GM12878 (cell line): ENCODE results near the gene KRTAP4-5. TPM values are rescaled to one million over a fixed set of nuclear protein-coding genes. Genes with fewer than 3 reads are reported as not detected.

Experiments used
- ATAC-seq: fragments of 200-7000 bp; cut with Tn5 transposase; 3 replicates; pipeline ENCODE4 v1.9.1; 2020; ENCODE audit warnings: mild to moderate bottlenecking, moderate library complexity
- BruUV-seq: library from RNA; stranded (reverse); fragments of 400-500 nt; replicated peaks from 2 replicates; lab custom pipeline; 2021; lab: Mats Ljungman, UMichigan
- CTCF ChIA-PET: fragments of 300-600 bp; sonication (Branson Sonifier 250); formaldehyde crosslinking; extraction: SDS; loops from one replicate; lab custom pipeline; 2021; ENCODE audit warnings: inconsistent platforms; lab: Yijun Ruan, JAX
- POLR2A ChIA-PET: fragments of 350-600 bp; formaldehyde crosslinking; extraction: SDS; loops from one replicate; lab custom pipeline; 2021; ENCODE audit warnings: inconsistent platforms; lab: Charles Lee
- RAD21 ChIA-PET: fragments of 300-600 bp; sonication (Branson Sonifier 250); formaldehyde crosslinking; loops from one replicate; lab custom pipeline; 2023; ENCODE audit warnings: antibody characterized with exemption; ENCODE audit not compliant: unreplicated experiment; lab: Charles Lee
- SMC1A ChIA-PET: fragments of 300-600 bp; sonication (Branson Sonifier 250); formaldehyde crosslinking; loops from one replicate; lab custom pipeline; 2023; ENCODE audit not compliant: unreplicated experiment, uncharacterized antibody; lab: Charles Lee
- DNase-seq: peaks from one replicate; pipeline ENCODE4 v3.0.0-alpha.2; 2011; ENCODE audit warnings: low read depth, low spot score
- FAIRE-seq: peaks from 3 replicates; lab custom pipeline; 2011; peaks lifted over from hg19 to GRCh38; lab: Jason Lieb, UNC
- H2AFZ ChIP-seq: 2 replicates; pipeline ENCODE4 v1.6.0; 2011; ENCODE audit warnings: low read depth, low read length, control low read depth; ENCODE audit not compliant: control insufficient read depth
- H3K27ac ChIP-seq: 2 replicates; pipeline ENCODE4 v1.5.1; 2011; ENCODE audit warnings: control low read depth; ENCODE audit not compliant: control insufficient read depth, insufficient read depth
- H3K27me3 ChIP-seq, 2 experiments: replicated peaks in 1 of 2; 2 replicates each; pipeline versions ENCODE4 v1.6.0 to v1.6.1; 2011; ENCODE audit warnings: low read length in 1 of 2; ENCODE audit not compliant: control insufficient read depth in 2 of 2, insufficient read depth in 2 of 2
- H3K36me3 ChIP-seq, 2 experiments: 2 replicates each; pipeline ENCODE4 v1.5.1; 2011; ENCODE audit warnings: low read length in 1 of 2; ENCODE audit not compliant: control insufficient read depth in 2 of 2, insufficient read depth in 2 of 2
- H3K4me1 ChIP-seq: 2 replicates; pipeline ENCODE4 v1.6.1; 2011; ENCODE audit warnings: mild to moderate bottlenecking, low read length, moderate library complexity, mixed read lengths; ENCODE audit not compliant: control insufficient read depth, insufficient read depth
- H3K4me2 ChIP-seq: 2 replicates; pipeline ENCODE4 v1.6.0; 2011; ENCODE audit warnings: control low read depth; ENCODE audit not compliant: control insufficient read depth, insufficient read depth
- H3K4me3 ChIP-seq: fragments of 200-600 bp; sonication (generic); 2 replicates; pipeline ENCODE4 v1.5.1; 2016
- H3K79me2 ChIP-seq: 2 replicates; pipeline ENCODE4 v1.6.0; 2011; ENCODE audit warnings: low read length; ENCODE audit not compliant: control insufficient read depth, insufficient read depth
- H3K9ac ChIP-seq: 2 replicates; pipeline ENCODE4 v1.8.0; 2011; ENCODE audit warnings: low read length, control low read depth, mixed read lengths; ENCODE audit not compliant: control insufficient read depth, insufficient read depth
- H3K9me3 ChIP-seq: replicated peaks from 3 replicates; pipeline ENCODE4 v1.5.1; 2011; ENCODE audit warnings: mild to moderate bottlenecking, low read length; ENCODE audit not compliant: control insufficient read depth, insufficient read depth
- H4K20me1 ChIP-seq: 2 replicates; pipeline ENCODE4 v1.6.0; 2011; ENCODE audit not compliant: control insufficient read depth, insufficient read depth
- E4F1 ChIP-seq: fragments of 450-650 bp; IDR thresholded peaks from 2 replicates; pipeline ENCODE4 v1.6.1; 2018; ENCODE audit warnings: borderline replicate concordance, mild to moderate bottlenecking; ENCODE audit not compliant: partially characterized antibody
- FOS ChIP-seq: IDR thresholded peaks from 3 replicates; pipeline ENCODE4 v1.6.1; 2011; ENCODE audit warnings: borderline replicate concordance; ENCODE audit not compliant: insufficient read length; ENCODE audit errors: extremely low read depth
- HCFC1 ChIP-seq: fragments of 150-350 bp; IDR thresholded peaks from 2 replicates; pipeline ENCODE4 v1.6.1; 2014; ENCODE audit warnings: low read length
- HDGF ChIP-seq: fragments of 450-650 bp; IDR thresholded peaks from 2 replicates; pipeline ENCODE4 v1.6.1; 2016; ENCODE audit warnings: antibody characterized with exemption
- LARP7 ChIP-seq: fragments of 450-650 bp; IDR thresholded peaks from 2 replicates; pipeline ENCODE4 v1.6.1; 2017; ENCODE audit warnings: mild to moderate bottlenecking
- MTA3 ChIP-seq: IDR thresholded peaks from 2 replicates; pipeline ENCODE4 v1.6.1; 2012; ENCODE audit warnings: low read length, inconsistent platforms, borderline replicate concordance
- NKRF ChIP-seq: fragments of 450-650 bp; conservative IDR thresholded peaks from 2 replicates; pipeline ENCODE4 v1.6.1; 2017; ENCODE audit warnings: mild to moderate bottlenecking, moderate library complexity
- RELA ChIP-seq: fragments of 450-650 bp; IDR thresholded peaks from 2 replicates; pipeline ENCODE4 v1.8.0; 2014; ENCODE audit warnings: borderline replicate concordance; ENCODE audit not compliant: partially characterized antibody
- RFX5 ChIP-seq: IDR thresholded peaks from 2 replicates; pipeline ENCODE4 v1.6.1; 2011; ENCODE audit warnings: low read depth, low read length, improper control_type of control experiment
- SREBF1 ChIP-seq: IDR thresholded peaks from 2 replicates; pipeline ENCODE4 v1.6.1; 2012; ENCODE audit warnings: mild to moderate bottlenecking, low read length
- WGBS: methylation state at CpG from one replicate; pipeline ENCODE4 v1.1.6; 2016; ENCODE audit warnings: low lambda C conversion rate; ENCODE audit not compliant: insufficient replicate concordance, insufficient coverage; ENCODE audit errors: missing lambda C conversion rate; 5-methylcytosine and 5-hydroxymethylcytosine counted together
- in situ Hi-C: fragments of 300-500 bp; cut with MboI; formaldehyde crosslinking; loops from 9 replicates; pipeline ENCODE4 v1.14.3; 2018; ENCODE audit warnings: mixed read lengths
- intact Hi-C: fragments of 100-400 bp; cut with micrococcal nuclease; formaldehyde crosslinking; loops from one replicate; pipeline ENCODE4 v1.14.2; 2022; ENCODE audit not compliant: unreplicated experiment
- polyA plus RNA-seq, 11 experiments: library from polyadenylated mRNA; depleted of rRNA in 4 of 11; unstranded in 6 of 11; stranded (reverse) in 5 of 11; fragments of >200 nt; fragmentation: Nextera tagmentation in 4 of 11; fragmentation: Illumina TruSeq in 1 of 11; extraction: Ambion mirVana in 4 of 11; extraction: Trizol in 1 of 11; gene quantifications; 1 replicate in 1 of 11; 2 replicates in 10 of 11; pipeline versions ENCODE4 v1.2.1 to v1.2.3, GENCODE V29; 2011 to 2016; ENCODE audit warnings: inconsistent platforms in 2 of 11, missing spikeins in 2 of 11, low read depth in 1 of 11
- total RNA-seq, 4 experiments: library from RNA; depleted of rRNA in 3 of 4; stranded (reverse); fragments of >200 nt in 3 of 4; fragmentation: Illumina TruSeq in 1 of 4; extraction: Trizol in 1 of 4; gene quantifications; 2 replicates each; pipeline versions ENCODE4 v1.2.1 to v1.2.3, GENCODE V29; 2013 to 2021

The KRTAP4-5 gene
- total and polyA plus RNA-seq, 10 of the 15 experiments (the other 5 are each of a cell fraction or from before 2014, with no cell fraction given) = not detected

- H3K79me2 ChIP-seq = no peaks in the 10 kb centered on the region
- no peak for FAIRE-seq
- H2AFZ ChIP-seq = no peak within 1 kb of the TSS
- ChIA-PET CTCF (no interaction called here), SMC1A (no interaction called here)
- no peaks in the 10 kb centered on the region for H3K36me3 ChIP-seq
- H3K4me2 ChIP-seq = no peak within 1 kb of the TSS
- no peaks in the 10 kb centered on the region for H4K20me1 ChIP-seq
- no peaks in the 10 kb centered on the region for H3K4me1 ChIP-seq
- H3K9ac ChIP-seq = no peak within 1 kb of the TSS
- in situ Hi-C loops = loop anchor here (10.0 kb wide), 1 partner anchor 60 kb away; the partner anchor contains the start of gene KRTAP9-4
- no TSS peak for BruUV-seq
- no peak for TF ChIP-seq HDGF
- TF ChIP-seq, all 136 proteins: peak for 0
- ChIA-PET POLR2A (no interaction called here), RAD21 (no interaction called here)
- no peak within 1 kb of the TSS for H3K27ac ChIP-seq
- WGBS = 12% methylated on average over 6 of the region's 9 CpGs
- intact Hi-C loops = no loop called here
- no peak for DNase-seq
- H3K4me3 ChIP-seq = no peak within 1 kb of the TSS
- no peaks in the 10 kb centered on the region for H3K27me3 ChIP-seq
- H3K9me3 ChIP-seq = no peaks in the 10 kb centered on the region
- no peak for ATAC-seq
Observed at GRCh38 chr17:41184480-41184961, 34.9 kb upstream of the KRTAP4-5 start, which contains the start of gene KRTAP4-1. KRTAP4-1 (minus strand) TSS chr17:41184911; CDS start chr17:41184854, 57 bp downstream.

GRCh38 chr17:41178843-41179616 is 29.4 kb upstream of the KRTAP4-5 start:
- no peaks in the 10 kb centered on the region for H3K36me3 ChIP-seq
- H4K20me1 ChIP-seq = no peaks in the 10 kb centered on the region
- ChIA-PET CTCF (interaction anchor here (0.8 kb wide), 1 partner anchor 469 kb away, joined by 3 read pairs; no protein-coding TSS in a partner anchor), POLR2A (no interaction called here), SMC1A (no interaction called here), RAD21 (no interaction called here)
- no peak overlapping the region for H2AFZ ChIP-seq
- H3K79me2 ChIP-seq = no peaks in the 10 kb centered on the region
- no TSS peak for BruUV-seq
- H3K9me3 ChIP-seq = no peaks in the 10 kb centered on the region
- H3K4me3 ChIP-seq = no peak overlapping the region
- H3K9ac ChIP-seq = no peak overlapping the region
- DNase-seq (no peak), FAIRE-seq (no peak), ATAC-seq (no peak)
- no peaks in the 10 kb centered on the region; a peak in 1 of 4 replicates for H3K27me3 ChIP-seq
- H3K4me2 ChIP-seq = no peak overlapping the region
- H3K27ac ChIP-seq = no peak overlapping the region
- in situ Hi-C loops = no loop called here
- H3K4me1 ChIP-seq = peaks cover 3% of the 10 kb centered on the region; the same call in 1 of the 2 replicates
- intact Hi-C loops = no loop called here
- WGBS = 40% methylated on average over 1 of the region's 1 CpG
- TF ChIP-seq FOS = no peak
- TF ChIP-seq RELA = no peak
- no peak for TF ChIP-seq RFX5
- TF ChIP-seq HCFC1 = no peak
- TF ChIP-seq MTA3 = no peak
- TF ChIP-seq LARP7 = no peak
- no peak for TF ChIP-seq E4F1
- no peak for TF ChIP-seq NKRF
- no peak for TF ChIP-seq SREBF1
